NCI-H1417 treated with DMSO at 0.1 percent for 48 hours (cell line): ENCODE measurements around the gene CELA1.
"Not testable (repeated sequence)": the region's sequence is repeated elsewhere in the genome, so short reads cannot be mapped to it uniquely, and the experiment has no call there.

Experiments used
- DNase-seq: peaks from one replicate; lab custom pipeline; 2025; lab: John Stamatoyannopoulos, UW

Gene CELA1

DNA sequence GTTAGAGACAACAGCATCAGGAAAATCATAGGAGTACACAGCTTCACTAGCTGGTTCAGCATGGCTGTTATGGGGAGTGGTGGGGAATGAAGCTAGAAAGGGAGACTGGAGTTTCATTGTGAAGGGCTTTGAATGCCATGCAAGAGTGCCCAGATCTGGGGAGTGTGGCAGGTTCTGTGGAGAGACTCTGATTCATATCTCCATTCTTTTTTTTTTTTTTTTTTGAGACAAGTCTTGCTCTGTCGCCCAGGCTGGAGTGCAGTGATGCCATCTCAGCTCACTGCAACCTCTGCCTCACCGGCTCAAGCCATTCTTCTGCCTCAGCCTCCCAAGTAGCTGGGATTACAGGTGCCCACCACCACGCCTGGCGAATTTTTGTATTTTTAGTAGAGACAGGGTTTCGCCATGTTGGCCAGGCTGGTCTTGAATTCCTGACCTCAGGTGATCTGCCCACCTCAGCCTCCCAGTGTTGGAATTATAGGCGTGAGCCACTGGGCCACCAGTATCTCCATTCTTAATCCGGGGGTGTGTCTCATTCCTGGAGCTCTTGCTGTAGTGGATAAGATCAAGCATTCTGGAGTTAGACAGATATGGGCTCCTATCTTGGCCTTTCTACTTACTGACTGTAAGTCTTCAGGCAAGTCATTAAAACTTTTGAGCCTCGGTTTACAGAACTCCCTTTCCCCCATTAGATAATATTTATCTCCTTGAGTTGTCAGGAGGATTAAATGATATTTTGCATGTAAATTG lies 28.2 kb downstream of the CELA1 start:
- DNase-seq, result not testable (repeated sequence)

GRCh38 chr12:51311389-51311788 lies 35.1 kb downstream of the CELA1 start:
- DNase-seq, result no peak

- DNase-seq, result no peak
Measured at GRCh38 chr12:51307655-51308593, 38.6 kb downstream of the CELA1 start.

- no peak for DNase-seq
Measured at GRCh38 chr12:51306507-51306906, 40.0 kb downstream of the CELA1 start.

DNA sequence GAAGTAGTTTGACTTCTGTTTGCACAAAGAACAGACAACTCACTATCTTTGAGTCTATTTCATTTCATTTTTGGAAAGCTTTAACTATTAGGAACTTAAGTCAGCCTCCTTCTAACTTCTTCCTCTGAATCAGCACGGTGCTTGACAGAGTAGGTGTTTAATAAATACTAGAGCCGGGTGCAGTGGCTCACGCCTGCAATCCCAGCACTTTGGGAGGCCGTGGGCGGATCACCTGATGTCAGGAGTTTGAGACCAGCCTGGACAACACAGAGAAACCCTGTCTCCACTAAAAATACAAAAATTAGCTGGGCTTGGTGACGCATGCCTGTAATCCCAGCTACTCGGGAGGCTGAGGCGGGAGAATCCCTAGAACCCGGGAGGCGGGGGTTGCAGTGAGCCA lies 45.7 kb downstream of the CELA1 start:
- not testable (repeated sequence) for DNase-seq

- no peak for DNase-seq
Measured at GRCh38 chr12:51295651-51296050, 50.8 kb downstream of the CELA1 start.

DNA sequence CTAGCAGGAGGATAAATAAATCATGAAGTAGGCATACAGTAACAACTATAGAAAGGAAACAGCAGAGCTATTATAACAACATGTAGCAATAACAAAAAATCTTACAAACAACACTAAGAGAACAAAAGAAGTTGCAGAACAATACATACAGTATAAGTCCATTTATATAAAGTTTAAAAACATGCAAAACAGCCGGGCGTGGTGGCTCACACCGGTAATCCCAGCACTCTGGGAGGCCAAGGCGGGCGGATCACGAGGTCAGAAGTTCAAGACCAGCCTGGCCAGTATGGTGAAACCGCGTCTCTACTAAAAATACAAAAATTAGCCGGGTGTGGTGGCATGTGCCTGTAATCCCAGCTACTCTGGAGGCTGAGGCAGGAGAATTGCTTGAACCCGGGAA lies 52.4 kb downstream of the CELA1 start:
- DNase-seq, result not testable (repeated sequence)

DNA sequence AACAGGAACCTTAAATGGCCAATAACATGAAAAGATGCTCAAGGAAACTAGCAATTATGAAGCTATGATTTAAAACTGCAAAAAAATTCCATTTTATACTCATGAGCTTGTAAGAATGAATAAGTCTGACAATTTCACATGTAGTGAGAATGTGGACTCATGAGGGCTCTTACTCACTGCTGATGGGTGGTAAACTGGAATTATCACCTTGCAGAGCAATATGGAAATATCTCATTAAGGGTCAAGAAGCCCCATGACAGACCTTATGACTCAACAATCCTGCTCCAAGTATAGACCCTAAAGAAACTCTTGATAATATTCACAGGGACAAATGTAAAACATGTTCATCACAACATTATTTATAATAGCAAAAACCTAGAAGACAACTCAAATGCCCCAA lies 52.8 kb downstream of the CELA1 start:
- no peak for DNase-seq

DNA sequence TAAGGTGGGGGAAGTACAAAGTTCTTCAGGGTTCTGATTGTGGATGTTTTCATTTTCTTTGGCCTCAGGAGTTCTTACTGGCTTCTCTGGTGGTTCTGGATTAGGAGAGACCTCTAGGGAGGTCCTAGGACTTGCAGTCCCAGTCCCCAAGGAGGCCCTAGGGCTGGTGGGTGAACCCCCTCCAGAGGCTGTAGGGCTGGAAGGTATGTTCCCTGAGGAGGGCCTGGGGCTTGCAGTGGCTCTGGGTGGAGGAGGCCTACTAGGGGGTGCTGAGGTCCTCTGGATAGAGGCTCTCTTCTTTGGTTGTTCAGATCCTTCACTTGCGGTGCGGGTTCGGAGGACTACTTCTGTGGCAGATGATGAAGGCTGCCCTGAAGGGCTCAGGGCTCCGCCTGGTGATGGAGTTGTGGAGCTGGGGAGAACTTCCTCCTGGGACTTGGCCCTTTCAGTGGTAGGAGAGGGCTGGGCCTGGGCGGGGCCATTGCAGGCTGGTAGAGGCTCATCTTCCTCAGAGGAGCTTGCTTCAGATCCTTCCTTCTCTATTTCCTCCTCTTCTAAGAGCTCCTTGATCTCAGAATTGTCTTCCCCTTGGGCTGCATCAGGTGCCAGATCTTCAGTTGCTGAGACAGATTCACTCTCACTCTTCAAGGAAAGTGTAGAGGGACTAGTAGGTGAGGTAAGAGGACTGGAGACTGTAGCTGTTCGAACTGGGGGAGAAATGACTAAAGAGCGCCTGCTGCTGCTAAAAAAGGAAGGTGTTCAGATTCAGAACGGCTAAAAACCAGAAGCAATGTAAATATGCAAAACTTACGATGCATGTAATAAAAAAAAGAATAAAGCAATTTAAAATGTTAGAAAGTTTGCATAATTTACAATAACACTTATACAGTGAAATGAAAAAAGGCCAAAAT lies 54.6 kb downstream of the CELA1 start:
- DNase-seq, result not testable (repeated sequence)

GRCh38 chr12:51285843-51286242 lies 60.6 kb downstream of the CELA1 start:
- no peak for DNase-seq

- no peak for DNase-seq
Measured at GRCh38 chr12:51281202-51281924, 65.1 kb downstream of the CELA1 start.
